OCI-LY1 (cell line): ENCODE measurements around the gene DENND4A.
"Not testable (repeated sequence)": the region's sequence is repeated elsewhere in the genome, so short reads cannot be mapped to it uniquely, and the experiment has no call there.

Source experiments
- H2AFZ ChIP-seq: fragments of 200-600 bp; sonication (generic), shearing (Covaris generic); 2 replicates; pipeline ENCODE4 v1.6.0; 2014; ENCODE audit warnings: antibody characterized with exemption, mild to moderate bottlenecking, low read length
- H3F3A ChIP-seq: fragments of 200-600 bp; sonication (generic), shearing (Covaris generic); 2 replicates; pipeline ENCODE4 v1.6.0; 2014; ENCODE audit warnings: mild to moderate bottlenecking, antibody characterized with exemption, low read length, moderate library complexity; ENCODE audit not compliant: insufficient read depth
- H3K27ac ChIP-seq: fragments of 200-600 bp; sonication (generic); 2 replicates; pipeline ENCODE4 v1.5.1; 2014; ENCODE audit warnings: low read length, mixed run types, mild to moderate bottlenecking, low read depth; ENCODE audit not compliant: poor library complexity, severe bottlenecking
- H3K27me3 ChIP-seq: fragments of 200-600 bp; sonication (generic); 2 replicates; pipeline ENCODE4 v1.6.0; 2014; ENCODE audit warnings: antibody characterized with exemption, mild to moderate bottlenecking, low read length, moderate library complexity; ENCODE audit not compliant: insufficient read depth
- H3K36me3 ChIP-seq: fragments of 200-600 bp; sonication (generic); 2 replicates; pipeline ENCODE4 v1.6.1; 2014; ENCODE audit warnings: mild to moderate bottlenecking, antibody characterized with exemption, low read length, moderate library complexity, mixed read lengths; ENCODE audit not compliant: insufficient read depth
- H3K4me1 ChIP-seq: fragments of 200-600 bp; sonication (generic); 2 replicates; pipeline ENCODE4 v1.5.1; 2014; ENCODE audit warnings: mild to moderate bottlenecking, low read length, moderate library complexity; ENCODE audit not compliant: insufficient read depth, severe bottlenecking
- H3K4me2 ChIP-seq: fragments of 200-600 bp; sonication (generic), shearing (Covaris generic); 2 replicates; pipeline ENCODE4 v1.6.1; 2014; ENCODE audit warnings: low read length
- H3K4me3 ChIP-seq: fragments of 200-600 bp; sonication (generic); 2 replicates; pipeline ENCODE4 v1.5.1; 2014; ENCODE audit warnings: low read length, low read depth, mild to moderate bottlenecking, mixed read lengths; ENCODE audit not compliant: poor library complexity, severe bottlenecking
- H3K79me2 ChIP-seq: fragments of 200-600 bp; shearing (Covaris generic); 2 replicates; pipeline ENCODE4 v1.6.1; 2016; ENCODE audit warnings: mixed run types, low read length, mixed read lengths; ENCODE audit not compliant: insufficient read depth
- H3K9ac ChIP-seq: fragments of 200-600 bp; sonication (generic), shearing (Covaris generic); 2 replicates; pipeline ENCODE4 v1.6.1; 2014; ENCODE audit warnings: mild to moderate bottlenecking, low read length, mixed read lengths
- H3K9me2 ChIP-seq: fragments of 200-600 bp; sonication (generic), shearing (Covaris generic); 2 replicates; pipeline ENCODE4 v1.6.1; 2014; ENCODE audit warnings: low read depth, mild to moderate bottlenecking, low read length, mixed read lengths
- H3K9me3 ChIP-seq: fragments of 200-600 bp; shearing (Covaris generic); 2 replicates; pipeline ENCODE4 v1.6.1; 2014; ENCODE audit warnings: low read length, mixed read lengths
- H4K20me1 ChIP-seq: fragments of 200-600 bp; sonication (generic), shearing (Covaris generic); 2 replicates; pipeline ENCODE4 v1.6.0; 2016; ENCODE audit warnings: mild to moderate bottlenecking, low read length; ENCODE audit not compliant: insufficient read depth
- CTCF ChIP-seq: fragments of 200-600 bp; sonication (generic), shearing (Covaris generic); IDR thresholded peaks from 2 replicates; pipeline ENCODE4 v1.5.1; 2017; ENCODE audit warnings: mild to moderate bottlenecking, antibody characterized with exemption, low read length, moderate library complexity, mixed read lengths
- EZH2 ChIP-seq: fragments of 200-600 bp; sonication (generic), shearing (Covaris generic); IDR thresholded peaks from 2 replicates; pipeline ENCODE4 v1.8.0; 2017; ENCODE audit warnings: borderline replicate concordance, mixed run types, mild to moderate bottlenecking, antibody characterized with exemption, low read length, moderate library complexity, mixed read lengths

Gene DENND4A

GRCh38 chr15:65818927-65819562 is 27.0 kb upstream of the DENND4A start:
- peaks cover 16% of the 10 kb centered on the region for H3K4me1 ChIP-seq
- no peak overlapping the region for H3K4me3 ChIP-seq
- H3K27ac ChIP-seq = no peak overlapping the region
- H3K79me2 ChIP-seq = no peaks in the 10 kb centered on the region
- no peak overlapping the region for H3K9ac ChIP-seq
- TF ChIP-seq CTCF (no peak), EZH2 (no peak)
- 0 out of 2 replicates have a peak, but pooled peaks cover 6% of the 10 kb centered on the region for H3F3A ChIP-seq
- H3K9me2 ChIP-seq = no peaks in the 10 kb centered on the region
- H3K27me3 ChIP-seq = no peaks in the 10 kb centered on the region
- H3K36me3 ChIP-seq = no peaks in the 10 kb centered on the region
- no peaks in the 10 kb centered on the region for H4K20me1 ChIP-seq
- no peaks in the 10 kb centered on the region for H3K9me3 ChIP-seq
- peak overlapping the region; percentile 28; the same call in 1 of the 2 replicates for H3K4me2 ChIP-seq
- no peak overlapping the region for H2AFZ ChIP-seq

- H3K9me2 ChIP-seq = no peaks in the 10 kb centered on the region
- no peak overlapping the region for H3K4me2 ChIP-seq
- 0 out of 2 replicates have a peak, but pooled peaks cover 6% of the 10 kb centered on the region for H3F3A ChIP-seq
- TF ChIP-seq CTCF = no peak
- TF ChIP-seq EZH2 = no peak
- no peak overlapping the region for H2AFZ ChIP-seq
- no peak overlapping the region for H3K4me3 ChIP-seq
- H4K20me1 ChIP-seq = no peaks in the 10 kb centered on the region
- H3K79me2 ChIP-seq = no peaks in the 10 kb centered on the region
- H3K9ac ChIP-seq = no peak overlapping the region
- no peaks in the 10 kb centered on the region; the same call in 1 of the 2 replicates for H3K9me3 ChIP-seq
- peaks cover 16% of the 10 kb centered on the region for H3K4me1 ChIP-seq
- no peak overlapping the region for H3K27ac ChIP-seq
- H3K27me3 ChIP-seq = no peaks in the 10 kb centered on the region
- no peaks in the 10 kb centered on the region for H3K36me3 ChIP-seq
Observed at GRCh38 chr15:65816441-65816840, 24.3 kb upstream of the DENND4A start.

- not testable (repeated sequence) for H3K36me3 ChIP-seq, H3K79me2 ChIP-seq, H3K4me2 ChIP-seq, H3F3A ChIP-seq, H3K27ac ChIP-seq, H3K4me3 ChIP-seq, H3K27me3 ChIP-seq, H3K9me2 ChIP-seq, H3K9me3 ChIP-seq, H2AFZ ChIP-seq, H3K9ac ChIP-seq, H4K20me1 ChIP-seq
- peaks cover 16% of the 10 kb centered on the region for H3K4me1 ChIP-seq
Observed at GRCh38 chr15:65816008-65816407, 23.9 kb upstream of the DENND4A start.

- H3K9ac ChIP-seq, H3K4me3 ChIP-seq, H3K4me2 ChIP-seq, H3K9me3 ChIP-seq, H3K36me3 ChIP-seq, H4K20me1 ChIP-seq, H3F3A ChIP-seq, H3K79me2 ChIP-seq, H3K9me2 ChIP-seq, H3K27ac ChIP-seq, H3K27me3 ChIP-seq: not testable (repeated sequence)
- Histone ChIP-seq H2AFZ (peak overlapping the region; percentile 87), H3K4me1 (peaks cover 13% of the 10 kb centered on the region)
Observed at GRCh38 chr15:65814271-65814670, 22.2 kb upstream of the DENND4A start.
